ENCODE results near the gene CAPN13. TPM values are rescaled to one million over a fixed set of nuclear protein-coding genes. Genes with fewer than 3 reads are reported as not detected.

The CAPN13 gene
- total and polyA plus RNA-seq, 2 experiments from 2014 or later: not detected

DNA sequence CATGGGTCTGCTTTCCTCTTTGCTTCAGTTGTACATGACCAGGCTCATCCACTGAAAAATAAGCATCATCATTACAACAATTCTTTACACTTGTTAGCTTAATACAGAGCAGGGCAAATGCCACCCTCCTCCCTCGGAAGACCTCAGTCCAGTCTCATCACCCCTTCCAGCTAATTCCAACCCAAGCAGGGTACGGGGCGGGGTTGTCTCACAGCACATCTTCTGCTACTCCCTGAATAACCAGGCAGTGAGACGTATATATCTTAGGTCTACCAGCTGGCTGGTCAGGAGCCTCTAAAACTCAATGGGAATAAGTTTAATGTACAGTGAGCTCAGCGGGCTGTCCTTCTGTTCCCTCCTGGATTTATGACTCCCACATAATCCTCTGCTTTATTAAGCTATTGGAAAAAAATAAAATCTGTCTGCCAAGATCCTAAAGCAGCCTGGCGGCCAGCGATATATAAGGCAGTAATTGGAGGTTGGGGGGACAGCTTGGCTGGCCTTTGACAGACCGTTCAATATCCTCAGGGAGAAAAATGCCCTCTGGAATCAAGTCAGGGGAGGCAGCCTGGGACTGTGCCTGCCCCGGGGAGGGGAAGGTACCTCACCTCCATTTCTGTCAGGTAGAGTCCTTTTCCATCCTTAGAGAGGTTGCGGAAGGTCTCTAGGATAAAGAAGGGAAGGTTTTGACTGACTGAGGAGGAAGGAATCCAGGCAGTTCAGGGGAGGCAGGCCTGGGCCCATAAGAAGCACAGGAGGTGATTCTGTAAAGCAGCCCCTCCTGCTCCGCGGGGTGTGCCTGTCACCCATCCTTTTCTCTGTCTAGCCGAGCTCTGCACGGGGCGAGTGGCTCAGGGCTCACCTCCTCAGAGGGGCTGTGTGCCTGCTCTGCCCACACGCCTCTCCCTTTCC lies 76.3 kb downstream of the CAPN13 start:
- Histone ChIP-seq H3K9me3 (ENCODE audit: low read depth) (no peaks in the 10 kb centered on the region), H3K4me1 (ENCODE audit: low read depth) (no peaks in the 10 kb centered on the region), H3K27ac (no peak overlapping the region), H3K4me3 (no peak overlapping the region), H3K36me3 (no peaks in the 10 kb centered on the region), H3K27me3 (peaks cover 4% of the 10 kb centered on the region)
- DNase-seq (ENCODE audit: low read depth in 1 of 2, low spot score in 1 of 2): no peak
- TF ChIP-seq, protein P1, sequence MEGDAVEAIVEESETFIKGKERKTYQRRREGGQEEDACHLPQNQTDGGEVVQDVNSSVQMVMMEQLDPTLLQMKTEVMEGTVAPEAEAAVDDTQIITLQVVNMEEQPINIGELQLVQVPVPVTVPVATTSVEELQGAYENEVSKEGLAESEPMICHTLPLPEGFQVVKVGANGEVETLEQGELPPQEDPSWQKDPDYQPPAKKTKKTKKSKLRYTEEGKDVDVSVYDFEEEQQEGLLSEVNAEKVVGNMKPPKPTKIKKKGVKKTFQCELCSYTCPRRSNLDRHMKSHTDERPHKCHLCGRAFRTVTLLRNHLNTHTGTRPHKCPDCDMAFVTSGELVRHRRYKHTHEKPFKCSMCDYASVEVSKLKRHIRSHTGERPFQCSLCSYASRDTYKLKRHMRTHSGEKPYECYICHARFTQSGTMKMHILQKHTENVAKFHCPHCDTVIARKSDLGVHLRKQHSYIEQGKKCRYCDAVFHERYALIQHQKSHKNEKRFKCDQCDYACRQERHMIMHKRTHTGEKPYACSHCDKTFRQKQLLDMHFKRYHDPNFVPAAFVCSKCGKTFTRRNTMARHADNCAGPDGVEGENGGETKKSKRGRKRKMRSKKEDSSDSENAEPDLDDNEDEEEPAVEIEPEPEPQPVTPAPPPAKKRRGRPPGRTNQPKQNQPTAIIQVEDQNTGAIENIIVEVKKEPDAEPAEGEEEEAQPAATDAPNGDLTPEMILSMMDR (IDR thresholded peaks at IDR 0.05; ENCODE audit: low read depth, low read length): no peak

DNA sequence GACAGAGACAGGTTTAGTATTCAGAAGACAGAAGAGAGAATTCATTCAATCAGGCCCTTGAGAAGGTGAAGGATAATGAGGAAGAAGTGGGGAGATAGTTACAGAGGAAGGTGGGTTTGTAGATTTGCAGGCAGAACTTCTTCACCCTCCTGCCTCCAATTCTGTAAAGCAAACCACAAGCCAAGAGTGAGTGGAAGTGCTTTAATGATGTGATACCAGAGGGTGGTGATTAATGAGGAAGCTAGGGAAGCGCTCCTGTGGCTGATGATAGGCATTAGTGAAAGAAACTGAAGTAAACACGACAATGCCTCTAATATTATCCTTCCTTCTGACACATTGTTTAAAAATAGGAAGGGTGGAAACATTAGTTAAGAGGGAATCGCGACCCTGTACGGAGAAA lies 78.2 kb downstream of the CAPN13 start:
- TF ChIP-seq, protein P1 (IDR thresholded peaks at IDR 0.05; ENCODE audit: low read depth, low read length): no peak

DNA sequence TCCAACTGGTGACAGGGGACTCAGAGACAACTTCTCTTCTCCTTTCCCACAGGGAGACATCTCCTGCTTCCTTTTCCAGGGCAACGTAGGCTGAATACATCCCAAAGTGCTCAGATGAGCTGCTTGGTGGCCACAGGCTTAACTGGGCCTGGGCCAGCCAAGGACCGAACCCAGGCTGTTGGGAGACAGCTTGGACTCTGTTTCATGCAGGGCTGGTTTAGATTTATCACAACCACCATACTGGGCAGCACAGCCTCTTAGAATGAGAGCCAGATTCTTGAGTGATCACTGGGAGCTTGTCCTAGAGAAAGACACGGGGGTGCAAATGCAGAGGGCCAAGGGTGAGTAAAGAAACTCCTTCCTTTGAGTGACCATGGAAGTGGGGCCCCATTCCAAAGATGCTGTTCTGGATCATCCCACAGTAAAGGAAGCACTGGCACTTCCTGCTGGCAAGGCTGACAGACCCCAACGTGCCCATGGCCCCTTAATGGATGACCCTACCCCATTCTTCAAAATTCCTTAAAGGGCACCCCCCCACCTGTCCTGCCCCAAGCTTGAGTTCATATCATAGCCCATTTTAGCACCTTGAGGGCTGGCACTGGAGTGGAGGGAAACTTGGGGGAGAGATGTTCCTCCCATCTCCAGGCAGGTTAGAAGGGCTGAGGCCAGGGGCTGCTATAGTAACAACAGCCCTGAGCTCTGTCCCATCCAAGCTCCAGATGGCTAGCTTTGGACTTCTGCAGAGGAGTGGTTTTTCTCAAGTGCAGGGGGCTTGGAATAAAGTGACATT lies 84.1 kb downstream of the CAPN13 start:
- no peak overlapping the region for H3K4me3 ChIP-seq
- H3K27me3 ChIP-seq: peaks cover 13% of the 10 kb centered on the region
- H3K36me3 ChIP-seq: no peaks in the 10 kb centered on the region
- DNase-seq (ENCODE audit: low read depth in 1 of 2, low spot score in 1 of 2): no peak
- H3K4me1 ChIP-seq (ENCODE audit: low read depth): no peaks in the 10 kb centered on the region
- H3K27ac ChIP-seq: no peak overlapping the region
- TF ChIP-seq, protein P1 (IDR thresholded peaks at IDR 0.05; ENCODE audit: low read depth, low read length): no peak
- no peaks in the 10 kb centered on the region for H3K9me3 ChIP-seq (ENCODE audit: low read depth)

More for the DNA sequence above, 78.2 kb downstream of the CAPN13 start:
- no peak for DNase-seq (ENCODE audit: low read depth in 1 of 2, low spot score in 1 of 2)
- Histone ChIP-seq H3K9me3 (ENCODE audit: low read depth) (no peaks in the 10 kb centered on the region), H3K4me3 (no peak overlapping the region), H3K27ac (no peak overlapping the region), H3K27me3 (peaks cover 15% of the 10 kb centered on the region), H3K36me3 (no peaks in the 10 kb centered on the region), H3K4me1 (ENCODE audit: low read depth) (no peaks in the 10 kb centered on the region)

DNA sequence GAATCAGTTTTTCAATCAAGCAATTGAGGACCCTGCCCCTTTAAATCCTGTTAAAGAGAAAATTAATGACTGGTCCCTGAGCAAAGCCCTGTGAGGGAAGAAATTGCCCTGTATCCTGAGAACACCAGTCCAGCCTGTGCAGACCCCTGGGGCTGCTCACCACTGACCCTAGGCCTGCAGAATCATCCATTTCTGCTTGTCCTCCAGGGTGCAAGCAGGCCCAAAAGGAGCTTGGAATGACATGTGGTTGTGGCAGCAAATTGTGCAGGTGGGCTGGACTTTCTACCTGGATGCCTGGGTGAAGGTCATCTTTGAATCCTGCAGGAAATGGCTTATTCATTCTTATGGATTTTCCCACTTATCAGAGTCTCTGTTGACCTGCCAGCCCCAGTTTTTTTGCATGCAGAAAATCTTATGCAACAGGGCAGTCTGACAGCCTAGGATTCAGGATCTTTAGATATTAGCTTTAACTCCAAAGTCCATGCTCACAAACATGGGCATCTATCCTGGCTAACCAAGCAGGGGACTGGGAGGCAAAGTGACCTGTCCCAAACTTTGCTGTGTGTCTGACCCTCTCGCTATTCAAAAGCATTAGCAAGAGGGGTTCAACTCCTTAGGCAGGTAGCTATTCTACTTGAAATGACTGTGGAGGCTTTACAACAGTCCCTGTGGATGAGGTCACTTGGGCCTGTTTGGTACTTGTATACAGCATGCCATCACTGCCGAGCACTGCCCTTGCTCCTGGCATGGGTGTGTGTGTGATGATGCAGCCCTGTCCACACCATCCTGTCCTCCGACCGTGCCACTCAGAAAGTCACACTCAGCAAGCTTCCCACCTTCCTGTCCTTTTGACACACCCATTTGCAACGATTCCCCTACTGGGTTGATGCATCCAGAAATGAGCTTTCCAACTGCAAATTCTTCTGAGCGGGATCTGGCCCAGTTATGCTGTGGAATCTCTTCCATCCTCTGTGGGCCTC lies 85.3 kb downstream of the CAPN13 start:
- TF ChIP-seq, protein P1 (IDR thresholded peaks at IDR 0.05; ENCODE audit: low read depth, low read length): no peak
- no peaks in the 10 kb centered on the region for H3K4me1 ChIP-seq (ENCODE audit: low read depth)
- no peaks in the 10 kb centered on the region for H3K9me3 ChIP-seq (ENCODE audit: low read depth)
- peaks cover 13% of the 10 kb centered on the region for H3K27me3 ChIP-seq
- no peak overlapping the region for H3K4me3 ChIP-seq
- H3K27ac ChIP-seq: no peak overlapping the region
- no peaks in the 10 kb centered on the region for H3K36me3 ChIP-seq
- no peak for DNase-seq (ENCODE audit: low read depth in 1 of 2, low spot score in 1 of 2)

DNA sequence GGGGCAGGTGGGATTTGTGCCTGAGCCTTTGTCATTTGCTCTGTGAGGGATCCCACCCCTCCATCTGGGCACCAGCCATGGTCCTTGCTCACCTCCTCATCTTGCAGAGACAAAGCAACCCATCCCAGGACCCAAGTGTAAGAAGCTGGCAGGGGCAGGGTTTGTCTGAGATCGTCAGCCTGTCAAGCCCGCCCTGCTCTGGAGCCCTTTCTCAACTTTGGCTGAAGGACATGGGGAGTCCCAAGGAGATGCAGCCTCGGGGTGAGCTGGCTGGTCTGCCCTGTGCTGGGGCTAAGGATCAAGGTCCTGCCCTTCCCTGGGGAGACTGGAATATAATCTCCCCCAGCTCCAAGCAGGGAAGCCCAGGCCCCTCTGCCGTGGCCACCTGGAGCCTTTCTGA lies 86.0 kb downstream of the CAPN13 start:
- Histone ChIP-seq H3K9me3 (ENCODE audit: low read depth) (no peaks in the 10 kb centered on the region), H3K4me3 (no peak overlapping the region), H3K4me1 (ENCODE audit: low read depth) (no peaks in the 10 kb centered on the region), H3K36me3 (no peaks in the 10 kb centered on the region), H3K27ac (no peak overlapping the region), H3K27me3 (peaks cover 13% of the 10 kb centered on the region)
- DNase-seq (ENCODE audit: low read depth in 1 of 2, low spot score in 1 of 2): no peak
- TF ChIP-seq, protein P1 (IDR thresholded peaks at IDR 0.05; ENCODE audit: low read depth, low read length): no peak

Measured in cardiac muscle cell (in vitro differentiated cells and primary cell).